ENCODE data around the gene PITX1. TPM values are rescaled to one million over a fixed set of nuclear protein-coding genes. Genes with fewer than 3 reads are reported as not detected.

The PITX1 gene
- total RNA-seq, 1 donor from 2014 or later = not detected

GRCh38 chr5:135034236-135034962 lies 371 bp upstream of the PITX1 start:
- ATAC-seq = no peak
- intact Hi-C loops (cut with DNase I) = loop anchor here (10.0 kb wide), 1 partner anchor 300 kb away; no protein-coding TSS in a partner anchor

DNA sequence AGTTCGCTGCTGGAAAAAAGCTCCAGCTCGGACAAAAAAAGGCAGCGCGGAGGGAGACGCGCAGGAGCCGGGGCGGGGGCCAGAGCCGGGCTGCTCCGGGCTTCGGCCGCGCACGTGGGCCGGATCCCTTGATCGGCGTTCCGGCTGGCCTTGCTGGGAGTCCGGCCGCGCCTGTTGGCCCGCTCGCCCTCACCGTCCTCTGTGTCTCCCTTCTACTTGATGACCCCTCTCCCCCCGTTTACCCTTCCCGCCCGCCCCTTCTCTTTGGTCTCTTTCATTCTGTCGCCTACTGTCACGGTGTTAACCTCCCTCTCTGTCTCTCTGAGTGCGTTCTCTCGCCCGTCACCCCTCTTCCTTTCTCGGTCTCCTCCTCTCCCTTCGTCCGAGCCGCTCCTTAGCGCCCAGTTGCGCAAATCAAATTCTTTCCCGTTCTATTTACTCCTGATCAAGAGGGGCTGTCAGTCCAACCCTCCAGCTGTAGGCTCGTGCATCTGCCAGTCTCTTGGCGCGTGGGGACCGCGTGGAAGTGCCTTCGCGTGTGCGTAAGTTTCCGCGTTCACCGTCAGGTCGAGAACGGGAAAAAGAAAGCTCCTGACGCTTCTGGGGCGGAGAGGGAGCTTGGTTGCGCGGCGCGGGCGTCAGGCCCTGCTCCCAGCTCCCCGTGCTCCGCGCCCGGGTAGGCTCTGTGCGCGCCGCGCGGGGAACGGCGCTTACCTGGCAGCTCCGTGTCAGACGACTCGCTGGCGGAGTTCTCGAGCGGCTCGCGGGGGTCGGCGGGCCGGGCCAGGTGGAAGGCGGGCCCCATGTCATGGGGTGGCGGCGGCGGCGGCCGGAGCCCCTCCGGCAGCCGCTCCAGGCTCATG lies 798 bp downstream of the PITX1 start:
- ATAC-seq = no peak
- intact Hi-C loops (cut with DNase I) = loop anchor here (10.0 kb wide), 1 partner anchor 302 kb away; no protein-coding TSS in a partner anchor
- peak; percentile 70 for DNase-seq (ENCODE audit: missing footprints)

More at GRCh38 chr5:135034236-135034962, 371 bp upstream of the PITX1 start:
- DNase-seq (ENCODE audit: missing footprints) = no peak

- intact Hi-C loops (cut with DNase I) = loop anchor here (10.0 kb wide), 1 partner anchor 302 kb away; no protein-coding TSS in a partner anchor
- ATAC-seq (no peak), DNase-seq (ENCODE audit: missing footprints) (no peak)
These were observed 1.4 kb downstream of the PITX1 start for GRCh38 chr5:135032695-135032998.

GRCh38 chr5:135031813-135032694 lies 2.0 kb downstream of the PITX1 start:
- ATAC-seq = no peak
- DNase-seq (ENCODE audit: missing footprints) = no peak
- intact Hi-C loops (cut with DNase I) = loop anchor here (10.0 kb wide), 1 partner anchor 303 kb away; no protein-coding TSS in a partner anchor

DNA sequence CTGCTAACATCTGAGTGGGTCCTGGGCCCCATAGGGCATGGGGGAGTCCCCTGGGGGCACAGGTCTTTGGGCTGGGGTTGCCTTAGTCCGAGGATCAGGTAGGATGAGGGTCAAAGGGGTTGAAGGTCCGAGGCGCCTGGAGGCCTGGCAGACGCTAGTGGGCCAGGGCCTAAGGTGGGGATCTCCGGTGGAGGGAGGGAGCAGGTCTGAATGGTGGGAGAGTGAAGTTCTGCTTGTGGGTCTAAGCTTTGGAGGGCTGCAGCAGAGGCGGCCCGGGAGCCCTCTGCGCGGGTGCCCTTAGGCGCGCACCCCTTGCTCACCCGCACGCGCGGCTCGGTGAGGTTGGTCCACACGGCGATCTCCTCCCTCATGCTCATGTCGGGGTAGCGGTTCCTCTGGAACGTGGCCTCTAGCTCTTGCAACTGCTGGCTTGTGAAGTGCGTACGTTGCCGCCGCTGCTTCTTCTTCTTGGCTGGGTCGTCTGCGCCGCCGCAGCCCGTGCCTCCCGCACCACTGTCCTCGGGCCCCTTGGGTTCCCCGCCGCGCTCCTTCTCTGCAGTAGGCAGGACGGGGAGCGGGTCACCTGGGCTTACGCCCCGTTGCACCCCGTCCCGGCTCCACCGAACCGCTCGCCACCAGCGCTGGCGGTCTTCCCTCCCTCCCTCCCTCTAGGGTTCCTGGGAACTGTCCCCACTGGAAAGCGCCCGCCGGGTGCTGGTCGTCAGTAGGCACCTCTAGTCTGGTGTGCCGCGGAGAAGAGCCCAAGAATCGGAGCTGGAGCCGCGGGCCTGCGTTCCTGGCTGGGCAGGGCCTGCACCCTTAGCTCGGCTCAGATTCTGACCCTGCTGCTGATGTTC lies 2.8 kb downstream of the PITX1 start:
- intact Hi-C loops (cut with DNase I) = loop anchor here (10.0 kb wide), 1 partner anchor 304 kb away; no protein-coding TSS in a partner anchor
- DNase-seq (ENCODE audit: missing footprints) (peak; percentile 57), ATAC-seq (no peak)

DNA sequence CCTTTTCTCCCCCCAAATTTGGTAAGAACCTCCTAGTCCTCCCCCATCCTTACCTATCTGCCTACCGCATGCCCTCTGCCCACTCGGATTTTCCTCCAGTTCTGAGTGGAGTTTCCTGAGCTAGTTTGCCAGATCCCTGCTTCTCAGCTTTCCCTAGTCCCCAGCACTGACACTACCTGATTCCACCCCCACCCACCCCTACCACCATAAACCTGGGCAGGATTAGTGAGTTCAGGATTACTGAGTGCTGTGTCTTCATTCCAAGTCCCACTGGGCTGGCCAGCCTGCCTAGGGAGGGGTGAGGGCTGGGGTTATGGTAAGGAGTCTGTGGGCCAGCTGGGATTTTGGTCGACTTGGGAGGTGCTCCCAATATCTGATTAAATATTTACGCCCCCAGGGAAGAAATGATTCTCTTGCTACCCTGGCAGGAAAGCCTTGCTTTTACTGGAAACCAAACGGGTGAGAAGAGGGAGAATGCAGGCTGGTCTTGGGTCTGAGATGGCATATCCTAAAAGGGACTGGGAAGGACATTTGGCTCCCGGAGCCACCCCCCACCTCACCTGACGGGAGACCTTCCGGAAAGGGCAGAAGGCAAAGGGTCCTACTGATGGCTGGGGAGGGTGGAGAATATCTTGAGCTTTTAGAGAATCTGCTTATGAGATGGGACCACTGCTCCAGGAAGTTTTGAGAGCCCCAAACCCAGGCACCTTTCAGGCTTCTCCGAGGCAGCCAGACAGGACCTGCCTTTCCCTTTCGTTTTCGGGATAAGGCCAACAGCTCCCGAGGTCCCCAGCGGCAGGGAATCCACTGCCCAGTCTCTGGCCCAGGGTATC lies 3.7 kb downstream of the PITX1 start:
- intact Hi-C loops (cut with DNase I) = loop anchor here (10.0 kb wide), 1 partner anchor 304 kb away; no protein-coding TSS in a partner anchor
- no peak for ATAC-seq
- peak; percentile 71 for DNase-seq (ENCODE audit: missing footprints)

DNA sequence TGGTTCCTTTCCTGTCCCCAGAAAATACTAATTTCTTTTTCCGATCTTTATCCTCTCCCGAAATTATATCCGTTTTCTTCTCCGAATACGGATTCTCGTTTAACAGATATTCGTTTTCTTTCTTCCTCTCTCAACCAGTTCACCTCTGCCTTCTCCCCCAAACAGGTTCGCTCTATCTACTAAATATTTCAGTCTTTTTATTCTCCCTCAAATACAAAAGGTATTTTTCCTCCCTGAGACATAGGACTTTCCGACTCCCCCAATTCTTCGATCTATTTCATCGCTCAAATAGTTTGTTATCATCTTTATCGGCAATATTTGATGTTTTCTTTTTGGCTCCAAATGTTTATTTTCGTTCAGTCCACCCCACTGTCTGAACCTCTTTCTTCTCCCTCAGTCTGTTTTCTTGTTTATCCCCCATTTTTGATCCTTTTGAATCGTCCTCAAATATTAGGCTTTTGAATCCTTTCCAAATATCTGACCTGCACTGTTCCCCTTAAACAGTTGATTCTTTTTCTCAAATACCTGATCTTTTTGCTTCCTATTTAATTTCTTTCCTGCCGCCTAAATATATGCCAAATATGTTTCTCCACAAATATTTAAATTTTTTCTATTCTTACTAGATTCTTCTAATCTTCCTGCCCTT lies 4.4 kb downstream of the PITX1 start:
- no peak for ATAC-seq
- intact Hi-C loops (cut with DNase I) = loop anchor here (10.0 kb wide), 1 partner anchor 305 kb away; no protein-coding TSS in a partner anchor
- DNase-seq (ENCODE audit: missing footprints) = no peak

DNA sequence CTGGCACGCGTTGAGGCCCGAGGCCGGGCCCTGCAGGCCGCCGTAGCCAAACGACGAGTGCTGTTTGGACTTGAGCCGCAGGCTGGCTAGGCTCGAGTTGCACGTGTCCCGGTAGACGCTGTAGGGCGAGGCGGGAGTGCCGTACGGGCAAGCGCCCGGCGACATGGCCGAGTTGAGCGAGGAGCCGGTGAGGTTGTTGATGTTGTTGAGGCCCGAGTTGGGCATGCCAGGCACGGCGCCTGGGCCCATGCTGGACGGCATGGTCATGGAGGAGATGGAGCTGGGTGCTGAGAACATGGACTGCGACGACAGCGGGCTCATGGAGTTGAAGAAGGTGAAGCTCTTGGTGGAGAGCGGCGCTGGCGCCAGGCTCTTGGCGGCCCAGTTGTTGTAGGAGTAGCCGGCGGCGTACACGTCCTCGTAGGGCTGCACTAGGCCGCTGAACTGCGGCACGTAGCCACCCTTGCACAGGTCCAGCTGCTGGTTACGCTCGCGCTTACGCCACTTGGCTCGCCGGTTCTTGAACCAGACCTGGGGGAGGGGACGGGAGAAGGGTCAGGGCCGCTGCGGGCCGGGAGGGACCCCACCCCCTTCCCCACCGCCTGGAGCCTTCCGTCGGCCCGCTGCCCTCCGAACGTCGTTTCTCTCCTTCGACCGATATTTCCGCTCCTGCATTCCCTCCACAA lies 5.1 kb downstream of the PITX1 start:
- ATAC-seq = no peak
- DNase-seq (ENCODE audit: missing footprints) = no peak
- intact Hi-C loops (cut with DNase I) = no loop called here

- intact Hi-C loops (cut with DNase I) = no loop called here
- ATAC-seq = no peak
- DNase-seq (ENCODE audit: missing footprints) = peak; percentile 60
These were observed 6.1 kb downstream of the PITX1 start for GRCh38 chr5:135027697-135028615.

GRCh38 chr5:135027266-135027696 lies 6.7 kb downstream of the PITX1 start:
- intact Hi-C loops (cut with DNase I) = no loop called here
- DNase-seq (ENCODE audit: missing footprints) (no peak), ATAC-seq (no peak)

GRCh38 chr5:135026645-135027265 lies 7.3 kb downstream of the PITX1 start:
- intact Hi-C loops (cut with DNase I) = no loop called here
- DNase-seq (ENCODE audit: missing footprints) (no peak), ATAC-seq (no peak)

DNA sequence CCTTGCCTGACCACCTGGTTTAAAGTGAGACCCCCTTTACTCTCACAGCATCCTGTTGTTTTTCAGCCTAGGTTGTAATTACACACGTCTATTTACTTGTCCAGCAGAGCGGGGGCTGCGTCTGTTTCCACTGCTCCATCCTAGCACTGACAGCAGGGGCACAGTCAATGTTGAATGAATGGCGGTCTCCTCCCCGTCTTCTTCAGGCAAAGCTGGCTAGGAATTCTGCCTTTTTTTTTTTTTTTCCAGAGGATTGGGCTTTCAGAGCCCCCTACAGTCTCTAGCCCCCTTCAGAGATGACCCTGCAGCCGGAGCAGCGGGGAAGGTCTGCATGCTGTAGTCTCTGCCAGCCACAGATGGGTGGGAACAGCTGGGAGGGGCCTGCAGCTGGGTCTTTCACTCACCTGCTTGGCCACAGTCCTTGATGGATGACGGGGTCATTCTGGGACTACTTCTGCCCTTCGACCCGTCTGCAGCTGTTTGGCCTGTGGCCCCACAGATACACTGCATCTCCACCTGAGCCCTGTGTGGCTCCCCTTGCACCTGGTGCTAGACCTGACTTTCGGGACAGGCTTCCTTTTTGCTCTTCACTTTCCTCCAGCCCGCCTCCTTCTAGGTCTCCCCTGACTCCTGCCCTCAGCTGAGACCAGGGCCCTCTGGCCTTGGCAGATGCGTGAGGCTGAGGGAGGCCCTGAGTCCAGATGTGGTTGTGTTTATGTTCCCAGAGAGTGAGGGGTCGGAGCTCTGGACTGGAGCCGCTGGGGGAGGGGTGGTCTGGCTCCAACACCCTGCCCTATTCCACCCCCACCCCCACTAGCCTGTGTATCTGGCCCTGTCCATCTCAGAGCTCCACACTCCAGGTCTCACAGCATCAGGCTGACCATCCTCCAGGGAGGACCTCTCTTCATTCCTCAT lies 8.0 kb downstream of the PITX1 start:
- DNase-seq (ENCODE audit: missing footprints) (no peak), ATAC-seq (no peak)
- intact Hi-C loops (cut with DNase I) = no loop called here

DNA sequence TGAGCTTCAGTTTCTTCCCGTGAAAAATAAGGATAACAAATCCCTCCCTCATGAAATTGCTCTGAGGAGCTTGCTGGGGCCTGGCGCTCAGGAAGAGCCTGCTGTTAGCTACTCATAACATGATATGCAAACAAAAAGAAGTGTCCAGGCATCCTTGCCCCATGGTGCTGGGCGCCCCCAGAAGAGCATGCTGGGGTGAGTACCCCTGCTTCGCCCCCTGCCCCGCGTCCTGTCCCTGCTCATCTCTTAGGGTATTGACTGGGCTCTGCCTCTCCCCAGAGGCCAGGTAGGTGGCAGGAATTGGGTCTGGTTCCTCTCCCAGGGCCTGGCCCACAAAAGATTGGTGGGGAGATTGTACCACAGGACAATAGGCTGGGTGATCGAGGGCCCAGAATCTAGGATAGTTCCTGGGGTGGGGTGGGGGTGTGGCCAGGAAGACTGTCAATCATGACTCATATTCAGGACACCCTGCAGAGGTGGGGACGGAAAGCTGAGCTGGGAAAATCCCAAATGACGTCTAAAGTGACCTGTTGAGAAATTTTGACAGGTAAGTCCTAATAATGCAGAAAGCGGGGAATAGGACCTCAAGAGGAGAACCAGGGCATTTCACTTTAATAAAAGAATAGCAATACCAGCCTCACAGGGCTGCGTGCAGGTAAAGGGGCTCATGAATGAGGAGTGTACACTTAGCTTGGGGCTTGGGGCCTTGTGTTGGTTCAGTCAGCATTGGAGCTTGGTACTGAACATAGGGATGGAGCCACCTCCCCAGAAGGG lies 8.9 kb downstream of the PITX1 start:
- DNase-seq (ENCODE audit: missing footprints) (no peak), ATAC-seq (no peak)
- intact Hi-C loops (cut with DNase I) = no loop called here
